Fibroblast of skin of right quadriceps (primary cell): Measurements from ENCODE around the gene SLTM.
"Not testable (repeated sequence)": the region's sequence is repeated elsewhere in the genome, so short reads cannot be mapped to it uniquely, and the experiment has no call there.

ENCODE experiments used
- DNase-seq: peaks from one replicate; pipeline ENCODE4 v3.0.0-alpha.2; 2013

The SLTM gene

GRCh38 chr15:58926823-58927222 lies 6.7 kb downstream of the SLTM start:
- DNase-seq, result no peak

- DNase-seq, result peak; percentile 34
These were observed 9.2 kb downstream of the SLTM start for GRCh38 chr15:58924327-58924726.

- no peak for DNase-seq
These were observed 9.7 kb downstream of the SLTM start for GRCh38 chr15:58923696-58924300.

- no peak for DNase-seq
These were observed 10.2 kb downstream of the SLTM start for GRCh38 chr15:58923284-58923683.

GRCh38 chr15:58921267-58921790 lies 12.2 kb downstream of the SLTM start:
- no peak for DNase-seq

GRCh38 chr15:58920447-58920846 lies 13.0 kb downstream of the SLTM start:
- not testable (repeated sequence) for DNase-seq

GRCh38 chr15:58919232-58919631 lies 14.2 kb downstream of the SLTM start:
- no peak for DNase-seq

GRCh38 chr15:58918239-58918638 lies 15.2 kb downstream of the SLTM start:
- no peak for DNase-seq

GRCh38 chr15:58917613-58918129 lies 15.8 kb downstream of the SLTM start:
- DNase-seq, result not testable (repeated sequence)

GRCh38 chr15:58916962-58917361 lies 16.5 kb downstream of the SLTM start:
- DNase-seq, result no peak

- DNase-seq, result no peak
These were observed 23.0 kb downstream of the SLTM start for GRCh38 chr15:58910456-58910855.

GRCh38 chr15:58909616-58910015 lies 23.9 kb downstream of the SLTM start:
- DNase-seq, result no peak

- DNase-seq, result no peak
These were observed 24.7 kb downstream of the SLTM start for GRCh38 chr15:58908550-58909309.

- DNase-seq, result no peak
These were observed 32.8 kb downstream of the SLTM start for GRCh38 chr15:58900631-58901030.

GRCh38 chr15:58898150-58898680 lies 35.3 kb downstream of the SLTM start:
- no peak for DNase-seq

GRCh38 chr15:58889363-58889762 lies 44.1 kb downstream of the SLTM start:
- DNase-seq, result no peak

GRCh38 chr15:58886921-58887320 lies 46.6 kb downstream of the SLTM start:
- no peak for DNase-seq

- not testable (repeated sequence) for DNase-seq
These were observed 49.6 kb downstream of the SLTM start for GRCh38 chr15:58883926-58884325.

GRCh38 chr15:58882243-58882642 lies 51.2 kb downstream of the SLTM start:
- DNase-seq, result no peak

- no peak for DNase-seq
These were observed 53.2 kb downstream of the SLTM start for GRCh38 chr15:58880320-58880719.

- DNase-seq, result no peak
These were observed 55.3 kb downstream of the SLTM start for GRCh38 chr15:58877999-58878825.

- no peak for DNase-seq
These were observed 57.0 kb downstream of the SLTM start for GRCh38 chr15:58876306-58877106.
